IMR-90 (cell line): Measurements from ENCODE around the gene MIER2. TPM values are rescaled to one million over a fixed set of nuclear protein-coding genes. Genes with fewer than 3 reads are reported as not detected.

Source experiments
- ATAC-seq: fragments of 200-7000 bp; cut with Tn5 transposase; 2 replicates; pipeline ENCODE4 v1.9.1; 2020; ENCODE audit warnings: low read depth, mild to moderate bottlenecking, moderate library complexity
- BruUV-seq: library from RNA; stranded (reverse); fragments of 400-500 nt; replicated peaks from 2 replicates; lab custom pipeline; 2021; lab: Mats Ljungman, UMichigan
- CTCF ChIA-PET: fragments of 300-600 bp; formaldehyde crosslinking; extraction: SDS; loops from one replicate; lab custom pipeline; 2021; ENCODE audit warnings: antibody characterized with exemption; lab: Yijun Ruan, JAX
- POLR2A ChIA-PET: fragments of 300-600 bp; sonication (Branson Sonifier 250); formaldehyde crosslinking; loops from one replicate; lab custom pipeline; 2022; ENCODE audit warnings: antibody characterized with exemption; ENCODE audit not compliant: unreplicated experiment; lab: Charles Lee
- DNase-seq: peaks from one replicate; pipeline ENCODE4 v3.0.0; 2013
- H2AFZ ChIP-seq: replicated peaks from 2 replicates; pipeline ENCODE3; 2013; ENCODE audit warnings: low read length, mild to moderate bottlenecking; ENCODE audit not compliant: poor library complexity
- H2AK5ac ChIP-seq: 2 replicates; pipeline ENCODE4 v1.6.1; 2013; ENCODE audit warnings: low read depth, low read length, inconsistent platforms
- H2AK9ac ChIP-seq: replicated peaks from 2 replicates; pipeline ENCODE3; 2013; ENCODE audit warnings: mild to moderate bottlenecking, low read depth, low read length, moderate library complexity; ENCODE audit not compliant: poor library complexity
- H2BK120ac ChIP-seq: 2 replicates; pipeline ENCODE4 v1.6.1; 2013; ENCODE audit warnings: low read depth, low read length, inconsistent platforms
- H2BK15ac ChIP-seq: 3 replicates; pipeline ENCODE4 v1.6.1; 2013; ENCODE audit warnings: low read depth, low read length, inconsistent platforms
- H2BK20ac ChIP-seq: 2 replicates; pipeline ENCODE4 v1.6.1; 2013; ENCODE audit warnings: low read depth, mild to moderate bottlenecking, inconsistent platforms, low read length, moderate library complexity
- H2BK5ac ChIP-seq: 2 replicates; pipeline ENCODE4 v1.6.1; 2013; ENCODE audit warnings: mild to moderate bottlenecking, low read depth, low read length, inconsistent platforms; ENCODE audit not compliant: poor library complexity, severe bottlenecking
- H3K14ac ChIP-seq: replicated peaks from 2 replicates; pipeline ENCODE4 v1.6.1; 2013; ENCODE audit warnings: low read depth, low read length, inconsistent platforms
- H3K18ac ChIP-seq: 2 replicates; pipeline ENCODE4 v1.6.1; 2013; ENCODE audit warnings: low read depth, low read length, control low read depth
- H3K23ac ChIP-seq: 2 replicates; pipeline ENCODE4 v1.6.1; 2013; ENCODE audit warnings: low read depth, low read length, inconsistent platforms
- H3K27ac ChIP-seq: 2 replicates; pipeline ENCODE4 v1.5.1; 2013; ENCODE audit warnings: mild to moderate bottlenecking, control low read depth, low read length; ENCODE audit not compliant: insufficient read depth
- H3K27me3 ChIP-seq: 2 replicates; pipeline ENCODE4 v1.6.1; 2013; ENCODE audit warnings: low read length; ENCODE audit not compliant: control insufficient read depth, insufficient read depth
- H3K36me3 ChIP-seq: 2 replicates; pipeline ENCODE4 v1.6.1; 2013; ENCODE audit warnings: low read length, mixed read lengths; ENCODE audit not compliant: control insufficient read depth, insufficient read depth
- H3K4ac ChIP-seq: 2 replicates; pipeline ENCODE4 v1.6.1; 2013; ENCODE audit warnings: low read depth, low read length, inconsistent platforms
- H3K4me1 ChIP-seq: 2 replicates; pipeline ENCODE4 v1.6.1; 2013; ENCODE audit warnings: low read length, mixed read lengths; ENCODE audit not compliant: control insufficient read depth, insufficient read depth
- H3K4me2 ChIP-seq: 2 replicates; pipeline ENCODE4 v1.6.1; 2013; ENCODE audit warnings: low read depth, mild to moderate bottlenecking, control low read depth, low read length, moderate library complexity
- H3K4me3 ChIP-seq: 2 replicates; pipeline ENCODE4 v1.5.1; 2013; ENCODE audit warnings: low read depth, mild to moderate bottlenecking, control low read depth, low read length, moderate library complexity; ENCODE audit not compliant: insufficient read depth
- H3K56ac ChIP-seq: 2 replicates; pipeline ENCODE4 v1.6.1; 2013; ENCODE audit warnings: low read length, inconsistent platforms; ENCODE audit not compliant: insufficient read depth; ENCODE audit errors: extremely low read depth
- H3K79me1 ChIP-seq, 2 experiments: 2 replicates each; pipeline ENCODE4 v1.6.1; 2013; ENCODE audit warnings: low read length in 2 of 2, inconsistent platforms in 1 of 2, low read depth in 1 of 2
- H3K9ac ChIP-seq: 2 replicates; pipeline ENCODE4 v1.6.1; 2013; ENCODE audit warnings: low read depth, low read length, control low read depth
- H3K9me1 ChIP-seq: 2 replicates; pipeline ENCODE4 v1.6.1; 2013; ENCODE audit warnings: low read length, inconsistent platforms; ENCODE audit not compliant: insufficient read depth
- H3K9me3 ChIP-seq: 2 replicates; pipeline ENCODE4 v1.6.1; 2013; ENCODE audit warnings: low read length; ENCODE audit not compliant: control insufficient read depth, insufficient read depth
- H4K20me1 ChIP-seq: 2 replicates; pipeline ENCODE4 v1.6.1; 2013; ENCODE audit warnings: low read length, inconsistent platforms; ENCODE audit not compliant: insufficient read depth
- H4K5ac ChIP-seq: 2 replicates; pipeline ENCODE4 v1.6.1; 2013; ENCODE audit warnings: mild to moderate bottlenecking, low read depth, low read length, control low read depth
- H4K8ac ChIP-seq, 2 experiments: 2 replicates each; pipeline ENCODE4 v1.6.1; 2013; ENCODE audit warnings: low read depth in 2 of 2, low read length in 2 of 2, control low read depth in 1 of 2, inconsistent platforms in 1 of 2
- H4K91ac ChIP-seq: 2 replicates; pipeline ENCODE4 v1.6.1; 2013; ENCODE audit warnings: low read depth, low read length, inconsistent platforms; ENCODE audit not compliant: insufficient read depth
- BHLHE40 ChIP-seq: fragments of 150-350 bp; IDR thresholded peaks from 2 replicates; pipeline ENCODE4 v1.6.1; 2016; ENCODE audit warnings: mild to moderate bottlenecking, low read depth, low read length
- CEBPB ChIP-seq: IDR thresholded peaks from 2 replicates; pipeline ENCODE4 v1.6.1; 2012; ENCODE audit warnings: low read depth, low read length, improper control_type of control experiment
- CHD1 ChIP-seq: IDR thresholded peaks from 2 replicates; pipeline ENCODE4 v1.6.1; 2012; ENCODE audit warnings: low read depth, low read length, improper control_type of control experiment
- CTCF ChIP-seq: conservative IDR thresholded peaks from 2 replicates; pipeline ENCODE4 v1.5.1; 2012; ENCODE audit warnings: mild to moderate bottlenecking, low read depth, low read length, improper control_type of control experiment
- FOS ChIP-seq: fragments of 150-350 bp; IDR thresholded peaks from 2 replicates; pipeline ENCODE4 v1.6.1; 2016; ENCODE audit warnings: low read depth, low read length
- MAFK ChIP-seq: IDR thresholded peaks from 2 replicates; pipeline ENCODE4 v1.6.1; 2012; ENCODE audit warnings: low read depth, low read length, improper control_type of control experiment
- MAZ ChIP-seq: IDR thresholded peaks from 2 replicates; pipeline ENCODE4 v1.6.1; 2012; ENCODE audit warnings: low read depth, mild to moderate bottlenecking, low read length, improper control_type of control experiment, moderate library complexity, borderline replicate concordance
- NFE2L2 ChIP-seq: fragments of 150-350 bp; IDR thresholded peaks from 2 replicates; pipeline ENCODE4 v1.6.1; 2016; ENCODE audit warnings: low read depth, mild to moderate bottlenecking, low read length
- POLR2A ChIP-seq: IDR thresholded peaks from 2 replicates; pipeline ENCODE4 v1.6.1; 2012; ENCODE audit warnings: mild to moderate bottlenecking, low read depth, low read length
- RAD21 ChIP-seq: IDR thresholded peaks from 2 replicates; pipeline ENCODE4 v1.6.1; 2012; ENCODE audit warnings: low read length, improper control_type of control experiment
- RCOR1 ChIP-seq: IDR thresholded peaks from 2 replicates; pipeline ENCODE4 v1.6.1; 2012; ENCODE audit warnings: mild to moderate bottlenecking, low read length, improper control_type of control experiment; ENCODE audit not compliant: insufficient replicate concordance
- RFX5 ChIP-seq: IDR thresholded peaks from 2 replicates; pipeline ENCODE4 v1.8.0; 2012; ENCODE audit warnings: low read depth, mild to moderate bottlenecking, low read length, moderate library complexity
- SMC3 ChIP-seq: fragments of 150-350 bp; IDR thresholded peaks from 2 replicates; pipeline ENCODE4 v1.6.1; 2016; ENCODE audit warnings: low read depth, mild to moderate bottlenecking, antibody characterized with exemption, low read length, moderate library complexity
- USF2 ChIP-seq: fragments of 150-350 bp; IDR thresholded peaks from 2 replicates; pipeline ENCODE4 v1.6.1; 2017; ENCODE audit warnings: mild to moderate bottlenecking, antibody characterized with exemption, low read length, low read depth
- WGBS, 2 experiments: methylation state at CpG; one replicate each; pipeline versions ENCODE4 v1.1.5 to v1.1.7; 2013; ENCODE audit warnings: missing lambda C conversion rate in 2 of 2; ENCODE audit not compliant: insufficient read length in 1 of 2; ENCODE audit errors: extremely low coverage in 2 of 2; 5-methylcytosine and 5-hydroxymethylcytosine counted together
- dilution Hi-C: fragments of 300-500 bp; cut with HindIII; formaldehyde crosslinking; loops from one replicate; pipeline ENCODE4 v1.14.3; 2018; ENCODE audit warnings: low sequenced_read_pairs; ENCODE audit not compliant: unreplicated experiment
- in situ Hi-C: fragments of 300-500 bp; cut with MboI; formaldehyde crosslinking; loops from 3 replicates; pipeline ENCODE4 v1.14.3; 2019; ENCODE audit warnings: low sequenced_read_pairs, inconsistent platforms, mixed read lengths
- intact Hi-C: fragments of 100-400 bp; cut with micrococcal nuclease; formaldehyde crosslinking; loops from 2 replicates; pipeline ENCODE4 v1.10.0; 2022
- polyA plus RNA-seq, 3 experiments: library from polyadenylated mRNA; depleted of rRNA; stranded (reverse); fragments of >200 nt; gene quantifications; 2 replicates each; pipeline ENCODE4 v1.2.3, GENCODE V29; 2012; ENCODE audit warnings: low replicate concordance in 1 of 3
- total RNA-seq: library from RNA; depleted of rRNA; stranded (reverse); fragments of >200 nt; gene quantifications from 2 replicates; pipeline ENCODE4 v1.2.3, GENCODE V29; 2012

The MIER2 gene
- total and polyA plus RNA-seq, 2 of the 4 experiments (the other 2 are of a cell fraction): 28.0 to 28.4 TPM

- CTCF ChIA-PET: no interaction called here
- Histone ChIP-seq H2BK15ac (no peak overlapping the region), H3K4me1 (no peaks in the 10 kb centered on the region), H3K4ac (no peak overlapping the region), H2BK20ac (no peak overlapping the region), H3K27me3 (no peaks in the 10 kb centered on the region), H3K9ac (no peak overlapping the region), H4K8ac (no peak overlapping the region), H3K18ac (no peak overlapping the region), H3K14ac (no peak overlapping the region), H2BK5ac (no peak overlapping the region), H3K56ac (no peak overlapping the region), H3K23ac (no peak overlapping the region), H2AFZ (no peak overlapping the region), H2AK9ac (peak overlapping the region; percentile 28), H3K36me3 (peaks cover 44% of the 10 kb centered on the region), H3K9me1 (0 out of 2 replicates have a peak, but pooled peaks cover 7% of the 10 kb centered on the region), H3K4me3 (no peak overlapping the region), H4K91ac (no peak overlapping the region), H2AK5ac (no peak overlapping the region), H3K9me3 (no peaks in the 10 kb centered on the region), H3K4me2 (no peak overlapping the region), H4K20me1 (peaks cover 21% of the 10 kb centered on the region), H3K79me1 (peaks cover 0 to 36% of the 10 kb centered on the region in 2 experiments), H2BK120ac (no peak overlapping the region), H4K5ac (no peak overlapping the region), H3K27ac (no peak overlapping the region)
- POLR2A ChIA-PET: no interaction called here
- ATAC-seq (no peak), DNase-seq (no peak)
- TF ChIP-seq USF2 (no peak), BHLHE40 (no peak), RFX5 (no peak), POLR2A (no peak), FOS (no peak), MAZ (no peak), RCOR1 (no peak), CEBPB (no peak), MAFK (no peak), CTCF (no peak), RAD21 (no peak), CHD1 (no peak), NFE2L2 (no peak), SMC3 (no peak)
- 94% methylated on average over 17 of the region's 43 CpGs; no CpG with 5 or more reads in 1 of the 2 experiments for WGBS, 2 experiments
- dilution Hi-C loops: no loop called here
- intact Hi-C loops: no loop called here
- in situ Hi-C loops: no loop called here
- BruUV-seq: no TSS peak
Observed at GRCh38 chr19:305240-306150, 39.1 kb downstream of the MIER2 start.
